Umbilical cord (tissue), 2 donors: Measurements from ENCODE around the gene OR56A4. TPM values are rescaled to one million over a fixed set of nuclear protein-coding genes. Genes with fewer than 3 reads are reported as not detected.
"Not testable (repeated sequence)": the region's sequence is repeated elsewhere in the genome, so short reads cannot be mapped to it uniquely, and the experiment has no call there.

ENCODE experiments used
- DNase-seq: peaks from one replicate; pipeline ENCODE4 v3.0.0-alpha.2; 2015; ENCODE audit warnings: low spot score
- total RNA-seq: library from RNA; depleted of rRNA; stranded (reverse); fragments of >200 nt; gene quantifications from one replicate; pipeline ENCODE4 v1.2.3, GENCODE V29; 2014; ENCODE audit warnings: low replicate concordance; ENCODE audit not compliant: insufficient read depth

OR56A4 gene
- total RNA-seq, 1 donor from 2014 or later = 2.4 TPM

- not testable (repeated sequence) for DNase-seq
These were observed 45.9 kb downstream of the OR56A4 start for GRCh38 chr11:5960704-5961320.

DNA sequence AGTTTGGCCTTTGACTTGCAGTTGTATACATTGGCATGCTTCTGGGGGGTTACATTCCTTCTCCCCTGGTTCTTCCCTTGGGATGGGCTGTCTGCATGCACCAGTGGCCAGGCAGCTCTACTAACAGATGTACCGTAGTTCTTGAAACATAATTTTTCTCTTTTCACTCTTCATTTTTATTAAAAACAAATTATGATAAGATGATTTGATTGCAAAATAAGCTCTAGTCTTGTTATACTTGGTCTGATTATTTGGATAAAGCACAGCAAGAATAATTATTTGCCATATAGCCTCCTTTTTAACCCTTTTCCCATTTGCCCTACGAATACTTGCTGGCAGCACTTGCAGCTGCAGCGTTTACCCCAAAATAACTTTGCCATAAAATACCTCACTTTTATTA is 51.2 kb downstream of the OR56A4 start:
- no peak for DNase-seq

Other genes starting within 250 kb of the OR56A4 start
- gene OR52N5, start 223.6 kb downstream of the OR56A4 start, total RNA-seq = 0.72 TPM
- gene OR52N1, start 215.7 kb downstream of the OR56A4 start, total RNA-seq = 0.96 TPM
- gene OR52N2, start 198.0 kb downstream of the OR56A4 start, total RNA-seq = not detected
- not detected for gene OR52E6, start 165.0 kb downstream of the OR56A4 start, total RNA-seq
- 1.9 TPM for gene OR52E8, start 149.3 kb downstream of the OR56A4 start, total RNA-seq
- 4.6 TPM for gene OR52E4, start 126.3 kb downstream of the OR56A4 start, total RNA-seq
- gene OR52E5, start 113.7 kb downstream of the OR56A4 start, total RNA-seq = 0.96 TPM
- gene OR56A3, start 64.7 kb downstream of the OR56A4 start, total RNA-seq = 2.6 TPM
- 5.5 TPM for gene OR56A5, start 38.5 kb downstream of the OR56A4 start, total RNA-seq
- gene OR52L1, start 20.0 kb downstream of the OR56A4 start, total RNA-seq = 3.4 TPM
- gene OR56A1, start 23.8 kb upstream of the OR56A4 start, total RNA-seq = 2.2 TPM
- gene OR56B4, start 100.7 kb upstream of the OR56A4 start, total RNA-seq = 1.7 TPM
- not detected for gene OR52B2, start 163.4 kb upstream of the OR56A4 start, total RNA-seq
- gene OR52W1, start 192.3 kb upstream of the OR56A4 start, total RNA-seq = not detected
- not detected for gene C11orf42, start 198.6 kb upstream of the OR56A4 start, total RNA-seq
- 11.6 TPM for gene FHIP1B, start 227.7 kb upstream of the OR56A4 start, total RNA-seq
- gene CNGA4, start 232.1 kb upstream of the OR56A4 start, total RNA-seq = not detected